H9 (cell line): ENCODE data around the gene ADGRA1. TPM values are rescaled to one million over a fixed set of nuclear protein-coding genes. Genes with fewer than 3 reads are reported as not detected.

Source experiments
- DNase-seq: peaks from one replicate; pipeline ENCODE4 v3.0.0-alpha.2; 2017
- H2AFZ ChIP-seq: one replicate; pipeline ENCODE4 v1.6.1; 2013; ENCODE audit warnings: mild to moderate bottlenecking, low read length, control low read depth, moderate library complexity
- H2AK5ac ChIP-seq: 2 replicates; pipeline ENCODE4 v1.6.1; 2013; ENCODE audit warnings: low read length, control low read depth, mixed read lengths; ENCODE audit not compliant: insufficient read length
- H2BK120ac ChIP-seq: one replicate; pipeline ENCODE4 v1.6.1; 2013; ENCODE audit warnings: low read depth, mild to moderate bottlenecking, low read length, control low read depth, inconsistent platforms; ENCODE audit not compliant: poor library complexity, severe bottlenecking
- H2BK12ac ChIP-seq: 2 replicates; pipeline ENCODE4 v1.6.1; 2013; ENCODE audit warnings: low read length, control low read depth, mixed read lengths, low read depth; ENCODE audit not compliant: insufficient read length
- H2BK15ac ChIP-seq: 2 replicates; pipeline ENCODE4 v1.6.1; 2013; ENCODE audit warnings: low read depth, low read length, control low read depth
- H2BK20ac ChIP-seq: one replicate; pipeline ENCODE4 v1.6.1; 2013; ENCODE audit warnings: low read depth, mild to moderate bottlenecking, low read length, control low read depth, inconsistent platforms; ENCODE audit not compliant: poor library complexity, severe bottlenecking
- H2BK5ac ChIP-seq: 2 replicates; pipeline ENCODE4 v1.6.1; 2013; ENCODE audit warnings: low read length, control low read depth, mixed read lengths; ENCODE audit not compliant: insufficient read length
- H3K14ac ChIP-seq: 2 replicates; pipeline ENCODE4 v1.6.1; 2013; ENCODE audit warnings: low read length, control low read depth; ENCODE audit not compliant: insufficient read depth
- H3K18ac ChIP-seq: 2 replicates; pipeline ENCODE4 v1.6.1; 2013; ENCODE audit warnings: low read depth, mild to moderate bottlenecking, mixed read lengths, low read length, control low read depth; ENCODE audit not compliant: insufficient read length
- H3K23ac ChIP-seq: 2 replicates; pipeline ENCODE4 v1.6.1; 2013; ENCODE audit warnings: low read length, control low read depth, mixed read lengths, low read depth; ENCODE audit not compliant: insufficient read length
- H3K23me2 ChIP-seq: 2 replicates; pipeline ENCODE4 v1.6.1; 2013; ENCODE audit warnings: low read depth, mild to moderate bottlenecking, mixed read lengths, low read length, control low read depth; ENCODE audit not compliant: insufficient read length, poor library complexity, severe bottlenecking
- H3K27ac ChIP-seq: 2 replicates; pipeline ENCODE4 v1.5.1; 2013; ENCODE audit warnings: low read length, control low read depth, mixed read lengths, low read depth; ENCODE audit not compliant: insufficient read length
- H3K27me3 ChIP-seq: 2 replicates; pipeline ENCODE4 v1.6.1; 2013; ENCODE audit warnings: low read length, control low read depth, inconsistent platforms; ENCODE audit not compliant: insufficient read depth
- H3K4ac ChIP-seq: 2 replicates; pipeline ENCODE4 v1.6.1; 2013; ENCODE audit warnings: low read depth, mild to moderate bottlenecking, control low read depth, inconsistent platforms, low read length, moderate library complexity
- H3K4me1 ChIP-seq: 2 replicates; pipeline ENCODE4 v1.6.1; 2013; ENCODE audit warnings: low read length, control low read depth, inconsistent platforms; ENCODE audit not compliant: insufficient read depth
- H3K4me2 ChIP-seq: 2 replicates; pipeline ENCODE4 v1.6.1; 2013; ENCODE audit warnings: low read length, control low read depth, mixed read lengths; ENCODE audit not compliant: insufficient read length, insufficient read depth
- H3K56ac ChIP-seq: 2 replicates; pipeline ENCODE4 v1.6.1; 2013; ENCODE audit warnings: low read depth, mild to moderate bottlenecking, mixed read lengths, low read length, control low read depth; ENCODE audit not compliant: insufficient read length
- H3K79me1 ChIP-seq: 2 replicates; pipeline ENCODE4 v1.6.1; 2013; ENCODE audit warnings: low read depth, mild to moderate bottlenecking, moderate library complexity, low read length, control low read depth, inconsistent platforms; ENCODE audit not compliant: insufficient read depth, poor library complexity, severe bottlenecking
- H3K79me2 ChIP-seq: 2 replicates; pipeline ENCODE4 v1.6.1; 2013; ENCODE audit warnings: low read length, control low read depth, inconsistent platforms; ENCODE audit not compliant: insufficient read depth
- H3K9ac ChIP-seq: 2 replicates; pipeline ENCODE4 v1.6.1; 2013; ENCODE audit warnings: low read length, control low read depth, mixed read lengths; ENCODE audit not compliant: insufficient read length; ENCODE audit errors: extremely low read depth
- H3K9me3 ChIP-seq: one replicate; pipeline ENCODE4 v1.6.1; 2013; ENCODE audit warnings: low read depth, low read length, inconsistent platforms; ENCODE audit not compliant: control insufficient read depth
- H3T11ph ChIP-seq: one replicate; pipeline ENCODE4 v1.6.1; 2013; ENCODE audit warnings: mild to moderate bottlenecking, low read length, control low read depth, inconsistent platforms
- H4K20me1 ChIP-seq: one replicate; pipeline ENCODE4 v1.6.1; 2013; ENCODE audit not compliant: control insufficient read depth, insufficient read length, insufficient read depth
- H4K5ac ChIP-seq: 2 replicates; pipeline ENCODE4 v1.6.1; 2013; ENCODE audit warnings: low read depth, mild to moderate bottlenecking, mixed read lengths, low read length, control low read depth; ENCODE audit not compliant: insufficient read length
- H4K8ac ChIP-seq: replicated peaks from 2 replicates; pipeline ENCODE4 v1.6.1; 2013; ENCODE audit warnings: low read length, control low read depth, mixed read lengths, low read depth; ENCODE audit not compliant: insufficient read length
- H4K91ac ChIP-seq: 2 replicates; pipeline ENCODE4 v1.6.1; 2013; ENCODE audit warnings: low read depth, mild to moderate bottlenecking, moderate library complexity, mixed read lengths, low read length, control low read depth; ENCODE audit not compliant: insufficient read length
- H3K27ac Mint-ChIP-seq, 3 experiments: 2 replicates in 2 of 3; 3 replicates in 1 of 3; pipeline ENCODE4 v1.8.0; 2020 to 2021; ENCODE audit warnings: mixed read lengths in 3 of 3, mild to moderate bottlenecking in 1 of 3, moderate library complexity in 1 of 3
- H3K27me3 Mint-ChIP-seq: 2 replicates; pipeline ENCODE4 v1.8.0; 2021; ENCODE audit warnings: low read depth, mild to moderate bottlenecking, moderate library complexity, mixed read lengths
- H3K36me3 Mint-ChIP-seq, 3 experiments: 2 replicates in 2 of 3; 3 replicates in 1 of 3; pipeline ENCODE4 v1.8.0; 2020 to 2021; ENCODE audit warnings: low read depth in 3 of 3, mixed read lengths in 3 of 3; ENCODE audit not compliant: insufficient read depth in 1 of 3
- H3K4me1 Mint-ChIP-seq, 2 experiments: 2 replicates each; pipeline ENCODE4 v1.8.0; 2020; ENCODE audit warnings: mixed read lengths in 2 of 2
- H3K4me3 Mint-ChIP-seq, 2 experiments: 2 replicates in 1 of 2; 3 replicates in 1 of 2; pipeline ENCODE4 v1.8.0; 2020 to 2021; ENCODE audit warnings: mild to moderate bottlenecking in 2 of 2, mixed read lengths in 2 of 2, moderate library complexity in 1 of 2
- H3K9me3 Mint-ChIP-seq, 2 experiments: 2 replicates in 1 of 2; 3 replicates in 1 of 2; pipeline ENCODE4 v1.8.0; 2020; ENCODE audit warnings: mild to moderate bottlenecking in 2 of 2, mixed read lengths in 2 of 2, moderate library complexity in 1 of 2
- WGBS: extraction: QIAGEN DNeasy Blood & Tissue Kit; methylation state at CpG from one replicate; pipeline ENCODE4 v1.1.7; 2013; ENCODE audit warnings: missing lambda C conversion rate, low lambda C conversion rate, mixed read lengths; ENCODE audit not compliant: insufficient read length; ENCODE audit errors: extremely low coverage; 5-methylcytosine and 5-hydroxymethylcytosine counted together
- total RNA-seq: library from RNA; stranded (reverse); gene quantifications from 2 replicates; pipeline ENCODE4 v1.2.1, GENCODE V29; 2021
- TF ChIP-seq, protein P1 (sequence below): fragments of 200-600 bp; sonication (generic); conservative IDR thresholded peaks from 3 replicates; pipeline ENCODE4 v1.8.0; 2021; ENCODE audit warnings: antibody characterized with exemption, mild to moderate bottlenecking

ADGRA1 gene
- total RNA-seq, 1 experiment from 2014 or later = 0.11 TPM

GRCh38 chr10:133162910-133163856 is 75.5 kb downstream of the ADGRA1 start:
- Histone ChIP-seq H2AK5ac (no peak overlapping the region), H3K56ac (no peak overlapping the region), H3K79me1 (no peaks in the 10 kb centered on the region), H3K23me2 (peaks cover 10% of the 10 kb centered on the region), H2BK5ac (no peak overlapping the region), H2BK120ac (no peak overlapping the region), H3K9ac (no peak overlapping the region), H3K27me3 (no peaks in the 10 kb centered on the region), H3K14ac (no peak overlapping the region), H3K79me2 (no peaks in the 10 kb centered on the region), H3K4ac (no peak overlapping the region), H2BK20ac (no peak overlapping the region), H3K18ac (no peak overlapping the region), H4K5ac (no peak overlapping the region), H3K4me1 (no peaks in the 10 kb centered on the region; the same call in 1 of the 2 replicates), H3K27ac (no peak overlapping the region), H3K23ac (no peak overlapping the region), H3K4me2 (no peak overlapping the region), H4K91ac (no peak overlapping the region), H3T11ph (no peak overlapping the region), H2AFZ (no peak overlapping the region), H3K9me3 (no peaks in the 10 kb centered on the region), H4K20me1 (peaks cover 4% of the 10 kb centered on the region), H2BK15ac (no peak overlapping the region), H4K8ac (no peak overlapping the region), H2BK12ac (no peak overlapping the region)
- Mint-ChIP-seq H3K4me1 (peaks cover 18 to 22% of the 10 kb centered on the region in 2 experiments), H3K27me3 (no peaks in the 10 kb centered on the region; the same call in 1 of the 2 replicates), H3K27ac (peak overlapping the region; percentile 39 to 85 (median 70); a peak in 2 of 7 replicates), H3K36me3 (peaks cover 14 to 22% (median 15%) of the 10 kb centered on the region in 3 experiments; a peak in 6 of 7 replicates), H3K9me3 (no peaks in the 10 kb centered on the region), H3K4me3 (peak overlapping the region in 1 of 2 experiments; percentile 16; a peak in 1 of 5 replicates)
- WGBS = no CpG with 5 or more reads among the region's 21 CpGs
- DNase-seq = no peak
- TF ChIP-seq, protein P1, sequence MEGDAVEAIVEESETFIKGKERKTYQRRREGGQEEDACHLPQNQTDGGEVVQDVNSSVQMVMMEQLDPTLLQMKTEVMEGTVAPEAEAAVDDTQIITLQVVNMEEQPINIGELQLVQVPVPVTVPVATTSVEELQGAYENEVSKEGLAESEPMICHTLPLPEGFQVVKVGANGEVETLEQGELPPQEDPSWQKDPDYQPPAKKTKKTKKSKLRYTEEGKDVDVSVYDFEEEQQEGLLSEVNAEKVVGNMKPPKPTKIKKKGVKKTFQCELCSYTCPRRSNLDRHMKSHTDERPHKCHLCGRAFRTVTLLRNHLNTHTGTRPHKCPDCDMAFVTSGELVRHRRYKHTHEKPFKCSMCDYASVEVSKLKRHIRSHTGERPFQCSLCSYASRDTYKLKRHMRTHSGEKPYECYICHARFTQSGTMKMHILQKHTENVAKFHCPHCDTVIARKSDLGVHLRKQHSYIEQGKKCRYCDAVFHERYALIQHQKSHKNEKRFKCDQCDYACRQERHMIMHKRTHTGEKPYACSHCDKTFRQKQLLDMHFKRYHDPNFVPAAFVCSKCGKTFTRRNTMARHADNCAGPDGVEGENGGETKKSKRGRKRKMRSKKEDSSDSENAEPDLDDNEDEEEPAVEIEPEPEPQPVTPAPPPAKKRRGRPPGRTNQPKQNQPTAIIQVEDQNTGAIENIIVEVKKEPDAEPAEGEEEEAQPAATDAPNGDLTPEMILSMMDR = no peak
